ENCODE measurements around the gene AK3.

Gene AK3

GRCh38 chr9:4701526-4701925, 39.5 kb downstream of the AK3 start:
- no peak for DNase-seq

GRCh38 chr9:4700932-4701331, 40.1 kb downstream of the AK3 start:
- no peak for DNase-seq

GRCh38 chr9:4700091-4700490, 40.9 kb downstream of the AK3 start:
- DNase-seq: no peak

- DNase-seq: no peak
Observed at GRCh38 chr9:4691795-4692194, 49.2 kb downstream of the AK3 start.

GRCh38 chr9:4690144-4690543, 50.9 kb downstream of the AK3 start:
- no peak for DNase-seq

- DNase-seq: no peak
Observed at GRCh38 chr9:4689687-4690104, 51.3 kb downstream of the AK3 start.

GRCh38 chr9:4689021-4689420, 52.0 kb downstream of the AK3 start:
- no peak for DNase-seq

GRCh38 chr9:4686584-4686983, 54.4 kb downstream of the AK3 start:
- DNase-seq: no peak

GRCh38 chr9:4686112-4686511, 54.9 kb downstream of the AK3 start:
- no peak for DNase-seq

GRCh38 chr9:4684820-4685219, 56.2 kb downstream of the AK3 start:
- no peak for DNase-seq

GRCh38 chr9:4680750-4681149, 60.3 kb downstream of the AK3 start:
- no peak for DNase-seq

GRCh38 chr9:4680173-4680525, 60.9 kb downstream of the AK3 start:
- no peak for DNase-seq

- peak; percentile 99 for DNase-seq
Observed at GRCh38 chr9:4679268-4680172, 61.5 kb downstream of the AK3 start, which contains the start of gene CDC37L1. Gene CDC37L1 (plus strand): TSS chr9:4679569. CDS start chr9:4679768, 199 bp downstream.

GRCh38 chr9:4678679-4679267, 62.2 kb downstream of the AK3 start:
- DNase-seq: peak; percentile 26

GRCh38 chr9:4677392-4677791, 63.6 kb downstream of the AK3 start:
- no peak for DNase-seq

GRCh38 chr9:4674783-4675182, 66.2 kb downstream of the AK3 start:
- DNase-seq: no peak

GRCh38 chr9:4671737-4672136, 69.3 kb downstream of the AK3 start:
- no peak for DNase-seq

GRCh38 chr9:4670591-4670990, 70.4 kb downstream of the AK3 start:
- no peak for DNase-seq

GRCh38 chr9:4669890-4670289, 71.1 kb downstream of the AK3 start:
- no peak for DNase-seq

- no peak for DNase-seq
Observed at GRCh38 chr9:4668604-4669003, 72.4 kb downstream of the AK3 start.

GRCh38 chr9:4667681-4668080, 73.3 kb downstream of the AK3 start:
- DNase-seq: no peak

GRCh38 chr9:4666042-4666699, 74.8 kb downstream of the AK3 start, which contains the start of gene SPATA6L:
Gene SPATA6L (minus strand): TSS chr9:4666480. CDS start chr9:4666250, 230 bp downstream.
- DNase-seq: peak; percentile 12

- DNase-seq: no peak
Observed at GRCh38 chr9:4665357-4665756, 75.6 kb downstream of the AK3 start.

GRCh38 chr9:4663956-4664355, 77.0 kb downstream of the AK3 start:
- DNase-seq: no peak

All from activated gamma-delta T cell treated with Interleukin-2 at 50 U/mL for 16 hours (primary cell).